B cell (primary cell): ENCODE measurements around the gene RUFY3. TPM values are rescaled to one million over a fixed set of nuclear protein-coding genes. Genes with fewer than 3 reads are reported as not detected.

Experiments
- ATAC-seq: fragments of 200-7000 bp; cut with Tn5 transposase; one replicate; pipeline ENCODE4 v1.10.0; 2021; ENCODE audit warnings: low read depth, mild to moderate bottlenecking, moderate number of reproducible peaks, moderate library complexity
- CTCF ChIA-PET: fragments of 350-600 bp; sonication (Branson Sonifier 250); formaldehyde crosslinking; loops from one replicate; lab custom pipeline; 2021; ENCODE audit warnings: antibody characterized with exemption, inconsistent platforms; lab: Charles Lee
- POLR2A ChIA-PET: fragments of 350-600 bp; sonication (Branson Sonifier 250); formaldehyde crosslinking; loops from one replicate; lab custom pipeline; 2021; ENCODE audit warnings: antibody characterized with exemption; lab: Charles Lee
- DNase-seq: peaks from one replicate; pipeline ENCODE4 v3.0.0; 2013
- H2AFZ ChIP-seq: 2 replicates; pipeline ENCODE4 v1.6.1; 2012; ENCODE audit warnings: mild to moderate bottlenecking, low read depth, low read length; ENCODE audit not compliant: insufficient read depth, poor library complexity, severe bottlenecking
- H3K27ac ChIP-seq, 2 donors: 1 replicate in 1 of 2; 2 replicates in 1 of 2; pipeline ENCODE4 v1.5.1; 2012 to 2013; ENCODE audit warnings: low read length in 2 of 2, mild to moderate bottlenecking in 2 of 2, moderate library complexity in 1 of 2
- H3K27me3 ChIP-seq, 4 experiments: fragments of 200-600 bp in 1 of 4; sonication (generic) in 1 of 4; replicated peaks in 1 of 4; 1 replicate in 2 of 4; 2 replicates in 2 of 4; pipeline versions ENCODE4 v1.6.1 to v1.7.0; 2013 to 2016; ENCODE audit warnings: low read length in 3 of 4, mild to moderate bottlenecking in 2 of 4, mixed read lengths in 1 of 4, moderate library complexity in 1 of 4; ENCODE audit not compliant: insufficient read depth in 4 of 4, control insufficient read depth in 3 of 4; ENCODE audit errors: control extremely low read depth in 1 of 4
- H3K36me3 ChIP-seq, 2 experiments: replicated peaks in 1 of 2; 1 replicate in 1 of 2; 2 replicates in 1 of 2; pipeline versions ENCODE4 v1.6.1 to v1.7.1; 2013; ENCODE audit warnings: low read length in 1 of 2; ENCODE audit not compliant: insufficient read depth in 2 of 2, control insufficient read depth in 1 of 2; ENCODE audit errors: control extremely low read depth in 1 of 2, extremely low read depth in 1 of 2
- H3K4me1 ChIP-seq, 2 donors: fragments of 200-600 bp in 1 of 2; sonication (generic) in 1 of 2; 1 replicate in 1 of 2; 2 replicates in 1 of 2; pipeline versions ENCODE4 v1.5.1 to v1.6.1; 2013 to 2017; ENCODE audit warnings: low read length in 2 of 2; ENCODE audit not compliant: control insufficient read depth in 2 of 2, insufficient read depth in 2 of 2
- H3K4me2 ChIP-seq: replicated peaks from 2 replicates; pipeline ENCODE3; 2012; ENCODE audit warnings: mild to moderate bottlenecking, low read depth, low read length; ENCODE audit not compliant: poor library complexity, severe bottlenecking
- H3K4me3 ChIP-seq, 5 experiments: fragments of 200-600 bp in 1 of 5; sonication (generic) in 1 of 5; 1 replicate in 3 of 5; 2 replicates in 2 of 5; pipeline versions ENCODE4 v1.5.1 to v1.7.0; 2011 to 2016; ENCODE audit warnings: low read length in 4 of 5, mild to moderate bottlenecking in 4 of 5, low read depth in 2 of 5, control low read depth in 1 of 5, moderate library complexity in 1 of 5; ENCODE audit not compliant: insufficient read depth in 1 of 5; ENCODE audit errors: control extremely low read depth in 1 of 5, extremely low read depth in 1 of 5
- H3K79me2 ChIP-seq: fragments of 200-600 bp; sonication (generic); one replicate; pipeline ENCODE4 v1.6.0; 2016; ENCODE audit warnings: low read length; ENCODE audit not compliant: control insufficient read depth, insufficient read depth
- H3K9ac ChIP-seq: fragments of 200-600 bp; sonication (generic); 2 replicates; pipeline ENCODE4 v1.6.1; 2017; ENCODE audit warnings: mild to moderate bottlenecking, low read length, moderate library complexity
- H3K9me3 ChIP-seq, 3 donors: one replicate each; pipeline versions ENCODE4 v1.6.1 to v1.7.1; 2013; ENCODE audit warnings: low read length in 2 of 3; ENCODE audit not compliant: control insufficient read depth in 2 of 3, insufficient read depth in 1 of 3; ENCODE audit errors: control extremely low read depth in 1 of 3
- H4K20me1 ChIP-seq: 2 replicates; pipeline ENCODE4 v1.6.0; 2012; ENCODE audit warnings: mild to moderate bottlenecking, low read length; ENCODE audit not compliant: insufficient read depth, control insufficient read depth, poor library complexity, severe bottlenecking
- H3K27ac Mint-ChIP-seq: one replicate; pipeline ENCODE4 v1.8.0; 2021; ENCODE audit warnings: mixed read lengths
- H3K27me3 Mint-ChIP-seq: one replicate; pipeline ENCODE4 v1.8.0; 2021; ENCODE audit warnings: mixed read lengths
- H3K4me1 Mint-ChIP-seq: one replicate; pipeline ENCODE4 v1.8.0; 2021; ENCODE audit warnings: mixed read lengths
- H3K4me3 Mint-ChIP-seq: one replicate; pipeline ENCODE4 v1.8.0; 2021; ENCODE audit warnings: mixed read lengths
- H3K9me3 Mint-ChIP-seq: one replicate; pipeline ENCODE4 v1.8.0; 2022; ENCODE audit warnings: mixed read lengths; ENCODE audit not compliant: insufficient read depth
- CTCF ChIP-seq: fragments of 200-600 bp; IDR thresholded peaks from one replicate; pipeline ENCODE4 v1.8.0; 2022; ENCODE audit warnings: antibody characterized with exemption, mild to moderate bottlenecking
- EZH2 ChIP-seq: IDR thresholded peaks from 2 replicates; pipeline ENCODE4 v1.6.1; 2012; ENCODE audit warnings: borderline replicate concordance, low read depth, mild to moderate bottlenecking, moderate library complexity, low read length; ENCODE audit not compliant: insufficient read depth, poor library complexity, severe bottlenecking
- WGBS: methylation state at CpG from one replicate; pipeline ENCODE4 v1.1.5; 2013; ENCODE audit warnings: missing lambda C conversion rate; ENCODE audit not compliant: insufficient coverage; 5-methylcytosine and 5-hydroxymethylcytosine counted together
- intact Hi-C: fragments of 100-400 bp; cut with micrococcal nuclease; formaldehyde crosslinking; loops from one replicate; pipeline ENCODE4 v1.10.0; 2022
- polyA plus RNA-seq: library from polyadenylated mRNA; depleted of rRNA; stranded (reverse); fragments of >200 nt; gene quantifications from 2 replicates; pipeline ENCODE4 v1.2.3, GENCODE V29; 2012
- total RNA-seq, 2 donors: library from RNA; stranded (reverse); fragments of 120-200 nt in 1 of 2; gene quantifications; 1 replicate in 1 of 2; 2 replicates in 1 of 2; pipeline versions ENCODE4 v1.2.3 to v1.2.4, GENCODE V29; 2013 to 2022

Gene RUFY3
- total and polyA plus RNA-seq, 2 donors (not counting 1 experiment from before 2014, with no cell fraction given) = 26.1 to 74.1 TPM

GRCh38 chr4:70687821-70688794, 33.7 kb upstream of the RUFY3 start, which contains the start of gene UTP3:
Gene UTP3 (plus strand): TSS chr4:70688532. CDS start chr4:70688678, 146 bp downstream.
- CTCF ChIA-PET = interaction anchor here (0.5 to 6.5 kb wide), 22 partner anchors 8 to 322 kb away, joined by 3 to 59 read pairs (median 4); partner anchors contain the start of gene DCK
- H3K9me3 ChIP-seq = no peaks in the 10 kb centered on the region
- H3K4me1 Mint-ChIP-seq = peaks cover 37% of the 10 kb centered on the region
- H3K9me3 Mint-ChIP-seq = no peaks in the 10 kb centered on the region
- peak; percentile 98 for TF ChIP-seq CTCF
- no peak for TF ChIP-seq EZH2
- peak within 1 kb of the TSS; percentile 88 for H3K4me2 ChIP-seq
- H3K27ac Mint-ChIP-seq = peak within 1 kb of the TSS; percentile 100
- H3K27me3 ChIP-seq = no peaks in the 10 kb centered on the region
- POLR2A ChIA-PET = interaction anchor here (0.8 to 2.2 kb wide), 5 partner anchors 16 to 47 kb away, joined by 3 to 13 read pairs (median 7); no protein-coding TSS in a partner anchor
- under 1% methylated on average over 70 of the region's 70 CpGs for WGBS
- H3K36me3 ChIP-seq = no peaks in the 10 kb centered on the region
- no peaks in the 10 kb centered on the region for H3K27me3 Mint-ChIP-seq
- intact Hi-C loops = loop anchor here (1.0 to 5.0 kb wide), 6 partner anchors 10 to 309 kb away; partner anchors contain the start of gene GRSF1
- peaks cover 18% of the 10 kb centered on the region for H3K79me2 ChIP-seq
- no peaks in the 10 kb centered on the region for H4K20me1 ChIP-seq
- ATAC-seq (peak; percentile 90), DNase-seq (peak; percentile 96)
- peaks cover 24 to 32% of the 10 kb centered on the region in 2 donors for H3K4me1 ChIP-seq
- peak within 1 kb of the TSS; percentile 96 for H3K9ac ChIP-seq
- peak within 1 kb of the TSS; percentile 96 to 98 for H3K27ac ChIP-seq
- peak within 1 kb of the TSS; percentile 100 for H3K4me3 Mint-ChIP-seq
- peak within 1 kb of the TSS; percentile 66 to 97 (median 92) for H3K4me3 ChIP-seq
- H2AFZ ChIP-seq = peak within 1 kb of the TSS; percentile 96
